Amygdala (tissue), 56 donors: ENCODE measurements around the gene OR2A25.
"Not testable (repeated sequence)": the region's sequence is repeated elsewhere in the genome, so short reads cannot be mapped to it uniquely, and the experiment has no call there.

Source experiments
- DNase-seq, 56 donors: peaks; one replicate each; lab custom pipeline; 2025; lab: John Stamatoyannopoulos, UW

OR2A25 gene, protein sequence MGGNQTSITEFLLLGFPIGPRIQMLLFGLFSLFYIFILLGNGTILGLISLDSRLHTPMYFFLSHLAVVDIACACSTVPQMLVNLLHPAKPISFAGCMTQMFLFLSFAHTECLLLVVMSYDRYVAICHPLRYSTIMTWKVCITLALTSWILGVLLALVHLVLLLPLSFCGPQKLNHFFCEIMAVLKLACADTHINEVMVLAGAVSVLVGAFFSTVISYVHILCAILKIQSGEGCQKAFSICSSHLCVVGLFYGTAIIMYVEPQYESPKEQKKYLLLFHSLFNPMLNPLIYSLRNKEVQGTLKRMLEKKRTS

GRCh38 chr7:144069511-144069910 lies at the start of gene OR2A25:
TSS of gene OR2A25 (plus strand) at chr7:144069811. CDS start at chr7:144074220, 4,409 bp downstream.
- DNase-seq, result no peak

GRCh38 chr7:144020340-144020739 lies 49.3 kb upstream of the OR2A25 start:
- DNase-seq, result no peak

DNA sequence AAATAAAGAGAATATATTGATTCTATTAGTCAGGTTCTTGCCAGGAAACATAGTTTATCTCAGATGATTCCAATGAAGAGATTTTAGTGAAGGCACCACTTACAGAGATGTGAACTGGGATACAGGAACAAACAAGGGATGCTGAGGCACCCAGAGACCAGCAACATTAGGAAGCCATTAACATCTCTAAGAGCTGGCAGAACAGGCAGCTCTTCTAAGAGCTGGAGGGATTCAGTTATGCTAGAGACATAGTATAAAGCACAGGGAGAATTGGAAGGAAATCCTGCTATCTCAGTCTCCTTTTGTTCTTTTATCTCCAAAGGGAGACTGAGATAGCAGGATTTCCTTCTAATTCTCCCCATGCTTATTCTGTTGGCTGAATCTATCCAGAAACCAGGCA lies 47.4 kb upstream of the OR2A25 start:
- no peak for DNase-seq

- DNase-seq, result no peak
Measured at GRCh38 chr7:144023171-144023827, 46.3 kb upstream of the OR2A25 start.

GRCh38 chr7:144024213-144024612 lies 45.4 kb upstream of the OR2A25 start:
- no peak for DNase-seq

GRCh38 chr7:144026203-144026883 lies 43.3 kb upstream of the OR2A25 start:
- no peak for DNase-seq

DNA sequence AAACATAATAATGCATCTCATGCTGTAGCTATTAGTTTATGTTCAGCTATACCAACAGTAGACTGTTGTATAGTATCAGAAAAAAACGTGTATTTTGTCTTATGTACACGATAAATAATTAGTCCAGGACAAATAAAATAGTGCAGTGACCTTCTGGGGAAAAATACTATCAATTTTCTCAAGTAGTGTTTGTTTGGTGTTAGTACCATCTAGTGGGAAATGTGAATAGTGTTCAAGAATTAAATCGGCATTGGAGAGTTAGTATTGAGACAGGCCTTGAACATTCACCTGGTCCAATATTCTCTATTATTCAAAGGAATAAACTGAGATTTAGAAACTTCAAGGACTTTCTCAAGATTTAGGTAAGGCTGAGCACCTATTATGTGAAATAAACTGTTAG lies 42.5 kb upstream of the OR2A25 start:
- DNase-seq, result no peak

DNA sequence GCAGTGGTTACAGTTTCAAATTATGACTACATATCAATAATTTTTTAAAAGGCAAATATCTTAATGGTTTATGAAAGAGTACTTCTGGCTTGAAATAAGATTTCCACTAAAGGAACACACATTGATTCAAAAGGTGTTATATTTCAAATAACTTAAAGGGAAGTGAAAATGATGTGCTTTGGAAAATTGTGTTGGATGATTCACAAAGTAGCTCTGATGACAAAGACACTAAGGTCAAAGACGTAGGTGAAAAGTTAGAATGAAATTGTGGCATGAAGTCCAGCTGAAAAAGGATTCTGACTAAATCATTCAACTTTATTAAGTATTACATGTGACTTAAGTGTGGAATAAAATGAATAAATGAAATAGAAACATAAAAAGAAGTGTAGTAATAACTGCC lies 41.6 kb upstream of the OR2A25 start:
- DNase-seq, result no peak

- no peak for DNase-seq
Measured at GRCh38 chr7:144028547-144028946, 41.1 kb upstream of the OR2A25 start.

GRCh38 chr7:144032516-144032915 lies 37.1 kb upstream of the OR2A25 start:
- DNase-seq, result no peak

DNA sequence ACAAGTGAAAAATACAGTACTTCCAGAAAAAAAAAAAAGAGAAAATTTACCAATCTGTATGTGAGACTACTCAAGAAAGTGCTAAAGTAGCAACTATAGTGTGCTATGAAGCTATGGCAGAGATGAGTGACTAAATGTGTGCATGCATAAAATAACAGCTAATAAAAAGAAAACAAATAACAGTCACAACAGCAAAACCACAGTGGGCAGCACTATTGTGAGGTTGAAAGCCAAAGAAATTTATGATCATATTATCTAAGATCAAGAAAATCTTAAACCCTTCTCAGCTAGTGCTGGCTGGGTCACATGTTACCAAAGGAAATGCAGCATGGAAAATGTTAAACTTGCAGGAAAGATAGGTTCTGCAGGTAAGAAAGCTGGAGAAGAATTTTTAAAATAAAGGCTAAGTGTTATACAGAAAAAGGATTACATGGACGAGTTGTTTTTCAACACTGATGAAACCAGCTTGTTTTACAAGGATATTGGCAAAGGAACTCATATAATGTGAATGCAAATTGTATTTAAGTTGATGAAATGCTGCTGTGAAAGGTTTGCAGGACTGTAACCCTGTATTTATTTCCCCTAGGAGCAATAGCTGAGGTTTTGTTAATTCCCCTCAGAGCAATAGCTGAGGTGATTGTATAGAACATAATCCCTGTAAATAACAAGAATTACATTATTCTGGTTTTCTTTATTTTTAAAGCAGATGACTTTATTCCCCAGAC lies 36.5 kb upstream of the OR2A25 start:
- no peak for DNase-seq

DNA sequence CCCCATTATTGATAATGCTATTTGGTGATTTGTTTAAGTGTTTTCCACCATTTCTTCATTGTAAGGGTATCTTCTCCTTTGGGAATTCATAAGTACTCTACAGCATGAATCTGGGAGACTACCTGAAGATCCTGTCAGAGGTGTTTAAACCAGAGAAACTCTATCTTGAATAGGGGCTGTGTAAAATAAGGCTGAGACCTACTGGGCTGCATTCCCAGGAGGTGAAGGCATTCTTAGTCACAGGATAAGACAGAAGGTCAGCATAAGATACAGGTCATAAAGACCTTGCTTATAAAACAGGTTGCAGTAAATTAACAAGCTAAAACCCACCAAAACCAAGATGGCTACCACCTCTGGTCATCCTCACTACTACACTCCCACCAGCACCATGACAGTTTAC lies 34.2 kb upstream of the OR2A25 start:
- no peak for DNase-seq

DNA sequence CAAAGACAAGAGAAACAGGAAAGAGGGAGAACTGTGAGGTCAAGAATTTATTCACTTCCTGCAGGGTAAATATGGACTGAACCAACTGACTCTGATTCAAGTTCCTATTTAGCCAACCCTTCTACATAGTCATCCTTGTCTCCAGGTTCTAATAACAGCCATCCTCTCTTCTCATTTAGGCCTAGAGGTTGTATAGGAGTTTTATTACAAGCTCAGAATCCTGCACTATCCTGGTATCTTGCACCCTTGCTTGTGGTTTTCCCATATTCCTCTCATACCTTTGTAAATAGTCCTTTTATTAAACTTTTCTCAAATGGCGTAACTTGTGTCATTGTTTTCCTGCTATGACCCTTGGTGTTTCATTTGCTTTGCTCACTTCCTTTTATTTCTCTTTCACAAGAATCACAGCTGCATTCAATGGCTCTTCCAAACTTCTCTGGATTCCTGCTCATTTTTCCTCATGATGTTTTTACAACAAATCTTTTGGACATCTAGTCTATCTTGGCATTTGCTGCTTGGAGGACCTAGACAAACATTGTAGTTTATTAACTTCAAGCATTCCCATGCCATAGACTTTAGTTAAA lies 33.2 kb upstream of the OR2A25 start:
- no peak for DNase-seq

DNA sequence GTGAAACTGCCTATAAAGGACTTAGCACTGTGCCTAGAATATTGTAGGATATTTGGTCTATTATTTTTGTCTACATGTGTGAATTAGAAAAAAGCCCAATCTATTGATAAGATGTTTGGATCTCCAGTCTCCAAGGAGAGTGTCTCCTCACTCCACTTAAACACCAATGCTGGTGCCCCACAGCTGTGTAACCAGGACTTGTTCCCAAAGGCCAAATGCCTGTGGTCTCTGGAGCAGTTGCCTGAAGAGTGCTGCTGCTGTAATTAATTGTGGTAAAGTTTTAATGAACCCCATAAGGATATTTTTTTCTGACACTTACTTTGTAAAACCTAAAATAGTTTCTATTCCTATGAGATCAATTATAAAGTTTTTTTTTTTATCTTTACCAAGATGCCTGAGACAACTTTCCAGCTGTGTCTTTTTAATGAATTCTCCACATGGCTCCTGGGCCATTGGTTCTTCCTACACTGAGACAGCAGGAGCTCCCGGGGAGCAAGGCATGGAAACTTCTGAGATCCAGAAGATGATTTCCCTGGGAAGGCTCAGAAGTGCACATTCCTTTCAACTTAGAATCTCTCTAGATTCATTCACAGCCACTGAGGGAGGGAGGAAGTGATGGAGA lies 32.1 kb upstream of the OR2A25 start:
- no peak for DNase-seq

GRCh38 chr7:144038887-144039286 lies 30.7 kb upstream of the OR2A25 start:
- DNase-seq, result no peak

DNA sequence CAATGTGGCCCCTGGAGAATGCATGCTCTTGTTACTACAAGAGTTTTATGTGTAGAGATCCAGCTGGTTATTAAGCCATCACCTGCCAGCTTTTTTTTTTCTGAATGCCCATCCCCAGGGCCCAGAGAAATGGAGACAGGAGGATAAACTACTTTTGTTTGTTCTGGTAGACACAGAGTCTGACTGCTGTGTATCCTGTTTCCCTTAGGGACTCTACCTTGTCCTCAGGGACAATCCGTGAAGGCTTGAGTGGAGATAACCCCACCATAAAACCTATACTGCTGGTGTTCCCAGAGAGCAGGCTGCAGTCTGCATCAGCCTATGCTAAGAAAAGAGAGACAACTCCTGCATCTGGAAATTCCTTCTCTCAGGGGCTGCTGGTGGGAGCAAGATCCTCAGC lies 21.0 kb upstream of the OR2A25 start, which contains the start of gene OR2A5:
Gene OR2A5, plus strand, starts transcription at position 301 of the 400 bp plus-strand sequence. CDS start 1,454 bp downstream, outside the sequence.
- no peak for DNase-seq

DNA sequence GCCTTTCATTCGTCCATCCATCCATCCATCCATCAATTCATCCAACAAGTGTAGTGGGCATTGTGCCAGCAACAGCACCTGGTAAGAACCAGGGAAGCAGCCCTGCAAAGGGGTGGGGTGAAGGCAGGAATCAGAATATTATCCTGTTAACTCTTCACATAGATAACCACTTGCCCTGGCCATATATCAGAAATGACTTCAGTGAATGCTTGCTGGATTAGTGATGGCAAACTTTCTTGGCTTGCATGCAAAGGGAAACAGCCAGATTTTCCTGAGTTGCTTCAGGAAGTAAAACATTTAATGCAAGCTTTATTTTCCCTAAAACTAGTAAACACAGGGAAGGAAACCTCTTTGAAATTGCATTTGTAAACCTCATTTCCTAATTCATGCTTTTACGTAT lies 20.1 kb upstream of the OR2A25 start:
- no peak for DNase-seq

DNA sequence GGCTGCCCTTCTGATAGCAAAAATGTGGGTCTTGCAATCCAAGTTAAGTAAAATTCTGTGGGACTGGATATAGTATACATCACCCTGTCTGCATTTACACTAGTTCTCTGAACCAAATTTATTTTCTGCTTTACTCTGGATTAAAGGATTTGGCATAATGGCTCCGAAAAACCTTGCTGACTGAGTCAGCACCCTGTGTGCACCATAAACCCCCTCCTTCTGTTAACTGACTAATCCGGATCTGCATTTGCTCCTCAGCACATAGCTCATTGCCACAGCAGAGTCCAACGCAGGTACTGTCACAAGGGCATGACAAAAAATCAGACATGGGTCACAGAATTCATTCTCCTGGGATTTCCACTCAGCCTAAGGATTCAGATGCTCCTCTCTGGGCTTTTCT lies 19.5 kb upstream of the OR2A25 start:
- no peak for DNase-seq

DNA sequence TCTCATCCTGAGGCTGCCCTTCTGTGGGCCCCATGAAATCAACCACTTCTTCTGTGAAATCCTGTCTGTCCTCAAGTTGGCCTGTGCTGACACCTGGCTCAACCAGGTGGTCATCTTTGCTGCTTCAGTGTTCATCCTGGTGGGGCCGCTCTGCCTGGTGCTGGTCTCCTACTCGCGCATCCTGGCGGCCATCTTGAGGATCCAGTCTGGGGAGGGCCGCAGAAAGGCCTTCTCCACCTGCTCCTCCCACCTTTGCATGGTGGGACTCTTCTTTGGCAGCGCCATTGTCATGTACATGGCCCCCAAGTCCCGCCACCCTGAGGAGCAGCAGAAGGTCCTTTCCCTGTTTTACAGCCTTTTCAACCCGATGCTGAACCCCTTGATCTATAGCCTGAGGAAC lies 18.7 kb upstream of the OR2A25 start:
- not testable (repeated sequence) for DNase-seq

- no peak for DNase-seq
Measured at GRCh38 chr7:144057954-144058353, 11.7 kb upstream of the OR2A25 start.
